HG03135 (cell line): ENCODE measurements around the gene BBS9.

Experiments used
- ATAC-seq: cut with Tn5 transposase; IDR thresholded peaks from one replicate; pipeline ENCODE4 v1.9.1; 2021; ENCODE audit warnings: mild to moderate bottlenecking, moderate library complexity; ENCODE audit not compliant: unreplicated experiment

The BBS9 gene

DNA sequence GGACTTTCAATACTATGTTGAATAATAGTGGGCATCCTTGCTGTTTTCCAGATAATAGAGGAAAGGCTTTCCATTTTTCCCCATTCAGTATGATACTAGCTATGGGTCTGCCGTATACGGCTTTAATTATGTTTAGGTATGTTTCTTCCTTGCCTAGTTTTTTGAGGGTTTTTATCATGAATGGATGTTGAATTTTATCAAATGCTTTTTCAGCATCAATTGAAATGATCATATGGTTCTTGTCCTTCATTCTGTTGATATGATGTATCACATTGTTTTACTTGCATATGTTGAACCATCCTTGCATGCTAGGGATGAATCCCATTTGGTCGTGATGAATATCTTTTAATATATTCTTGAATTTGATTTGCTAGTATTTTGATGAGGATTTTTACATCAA, 11.0 kb upstream of the BBS9 start:
- ATAC-seq, result no peak

DNA sequence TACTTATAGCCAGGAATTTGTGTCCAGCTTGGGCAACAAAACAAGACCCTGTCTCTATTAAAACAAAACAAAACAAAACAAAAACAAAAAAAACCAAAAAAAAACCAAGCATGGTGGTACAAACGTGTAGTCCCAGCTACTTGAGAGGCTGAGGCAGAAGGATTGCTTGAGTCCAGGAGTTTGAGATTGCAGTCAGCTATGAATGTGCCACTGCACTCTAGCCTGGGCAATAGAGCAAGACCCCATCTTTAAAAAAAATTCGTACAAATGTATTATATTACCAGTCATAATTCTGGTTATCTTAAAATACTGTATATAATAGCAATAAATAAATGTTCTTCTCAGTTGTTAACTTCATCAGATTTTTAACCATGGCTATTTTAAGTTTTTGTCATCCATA, 2.3 kb upstream of the BBS9 start:
- ATAC-seq, result no peak

- no peak for ATAC-seq
Measured at GRCh38 chr7:33128631-33128989, 754 bp upstream of the BBS9 start.

DNA sequence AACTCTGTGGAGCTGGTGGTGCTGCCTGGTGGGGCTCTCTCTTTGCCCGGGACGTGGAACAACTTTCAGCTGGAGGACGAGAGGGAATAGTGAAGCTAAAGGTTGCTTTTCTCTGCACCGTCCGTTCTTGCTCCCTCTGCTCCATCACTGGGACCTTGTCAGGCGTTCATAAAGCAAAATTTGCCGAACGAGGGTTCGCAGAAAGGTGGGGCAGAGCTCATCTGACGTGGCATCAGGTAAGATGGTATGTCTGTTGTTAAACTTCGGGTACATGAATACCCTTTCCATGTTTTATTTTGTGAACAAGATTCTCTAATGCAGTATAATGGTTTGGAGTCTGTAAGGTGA, 416 bp downstream of the BBS9 start:
- no peak for ATAC-seq

DNA sequence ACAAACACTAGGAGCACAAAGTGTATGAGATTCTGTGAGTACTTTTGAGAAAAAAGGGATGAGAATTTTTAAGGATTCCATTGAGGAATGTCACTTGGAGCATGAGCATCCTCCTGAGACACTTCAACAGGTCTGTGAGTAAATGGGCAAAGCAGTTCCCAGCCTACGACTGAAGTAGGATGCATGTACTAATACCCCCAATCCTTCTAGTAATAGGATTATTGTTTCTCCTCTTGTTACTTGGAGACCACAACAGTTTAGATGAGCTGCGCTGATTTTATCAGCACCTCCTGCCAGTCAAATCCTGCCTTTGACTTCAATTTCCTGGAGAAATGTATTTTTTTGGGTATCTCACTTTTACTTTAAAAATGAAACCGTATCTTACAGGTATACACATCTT, 820 bp downstream of the BBS9 start:
- ATAC-seq, result no peak

DNA sequence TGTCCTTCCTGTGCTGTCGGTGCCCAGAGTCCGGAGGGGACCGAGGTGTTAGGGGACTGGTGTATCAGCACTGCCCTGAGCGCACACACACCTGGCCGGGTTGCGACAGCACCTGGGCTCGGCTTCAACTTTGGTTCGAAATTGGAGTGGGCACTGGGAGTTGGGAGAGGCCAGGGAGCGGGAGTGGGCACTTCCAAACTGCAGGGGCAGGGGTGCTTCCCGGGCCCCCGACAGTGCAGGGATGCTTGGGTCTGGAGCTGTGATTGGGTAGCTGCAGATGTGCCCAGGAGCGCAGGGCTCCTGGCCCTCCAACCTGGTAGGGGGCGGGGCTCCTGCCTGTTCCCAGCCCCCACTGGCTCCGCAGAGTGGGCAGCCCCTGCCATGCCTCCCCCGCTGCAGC, 7.7 kb downstream of the BBS9 start:
- ATAC-seq, result no peak

DNA sequence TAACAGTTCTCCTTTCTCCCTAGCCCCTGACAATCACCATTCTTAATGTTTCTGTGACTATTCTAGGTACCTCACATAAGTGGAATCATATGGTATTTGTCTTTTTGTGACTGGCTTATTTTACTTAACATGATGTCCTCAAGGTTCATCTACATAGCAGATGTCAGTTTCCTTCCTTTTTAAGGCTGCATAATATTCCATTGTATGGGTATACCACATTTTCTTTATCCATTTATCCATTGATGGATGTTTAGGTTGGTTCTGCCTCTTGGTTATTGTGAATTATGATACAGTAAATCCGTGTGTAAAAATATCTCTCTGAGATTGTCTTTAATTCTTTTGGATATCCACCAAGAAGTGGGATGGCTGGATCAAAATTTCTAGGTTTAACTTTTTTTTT, 13.2 kb downstream of the BBS9 start:
- ATAC-seq, result no peak

DNA sequence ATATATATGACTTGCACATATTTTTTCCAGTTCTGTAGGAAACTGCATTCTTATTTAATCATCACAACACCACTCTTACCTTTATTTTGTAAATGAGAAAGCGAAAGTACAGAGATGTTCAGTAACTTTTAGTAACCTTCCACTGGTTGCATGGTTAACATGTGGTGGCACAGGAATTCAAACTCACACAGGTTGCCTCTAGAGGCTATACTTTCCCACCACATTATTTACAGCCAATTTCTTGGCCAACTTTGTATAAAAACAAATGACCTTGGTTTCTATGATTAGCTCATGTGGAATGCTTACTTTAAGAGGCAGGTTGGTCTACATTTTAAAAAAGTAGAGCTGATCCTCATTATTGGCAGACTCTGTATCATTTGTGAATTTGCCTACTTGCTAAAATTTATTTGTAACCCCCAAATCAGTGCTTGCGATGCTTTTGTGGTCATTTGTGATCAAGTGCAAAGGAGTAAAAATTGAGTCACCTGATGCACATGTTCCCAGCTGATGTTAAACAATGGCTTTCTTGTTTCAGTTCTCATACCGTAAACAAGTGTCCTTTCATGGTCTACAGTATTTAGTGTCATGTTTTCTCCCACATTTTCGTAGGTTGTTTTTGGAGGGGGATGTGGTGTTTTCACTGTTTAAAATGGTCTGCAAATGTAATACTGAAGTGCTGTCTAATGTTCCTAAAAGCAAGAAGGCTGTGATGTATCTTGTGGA, 14.8 kb downstream of the BBS9 start:
- no peak for ATAC-seq

GRCh38 chr7:33145156-33145555, 15.8 kb downstream of the BBS9 start:
- no peak for ATAC-seq

- ATAC-seq, result no peak
Measured at GRCh38 chr7:33152087-33152486, 22.7 kb downstream of the BBS9 start.

GRCh38 chr7:33155811-33156210, 26.4 kb downstream of the BBS9 start:
- ATAC-seq, result no peak

DNA sequence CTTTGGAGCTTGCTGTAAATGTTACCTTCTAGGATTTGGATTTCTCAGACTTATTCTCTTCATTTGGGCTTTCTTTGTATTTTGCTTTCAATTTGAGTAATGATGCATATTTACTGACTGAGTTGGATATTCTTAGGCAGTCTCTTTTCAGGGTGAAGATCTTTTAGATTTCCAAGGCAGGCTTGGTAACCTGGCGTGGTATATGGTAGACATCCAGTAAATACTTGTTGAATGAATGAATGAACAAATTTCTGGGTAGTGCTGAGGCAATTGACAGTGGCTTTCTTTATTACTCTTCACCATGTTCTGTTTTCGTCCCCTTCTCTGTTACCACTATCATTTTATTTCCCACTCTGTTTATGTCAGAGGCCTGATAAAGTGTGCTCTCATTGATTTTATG, 27.1 kb downstream of the BBS9 start:
- ATAC-seq, result no peak

DNA sequence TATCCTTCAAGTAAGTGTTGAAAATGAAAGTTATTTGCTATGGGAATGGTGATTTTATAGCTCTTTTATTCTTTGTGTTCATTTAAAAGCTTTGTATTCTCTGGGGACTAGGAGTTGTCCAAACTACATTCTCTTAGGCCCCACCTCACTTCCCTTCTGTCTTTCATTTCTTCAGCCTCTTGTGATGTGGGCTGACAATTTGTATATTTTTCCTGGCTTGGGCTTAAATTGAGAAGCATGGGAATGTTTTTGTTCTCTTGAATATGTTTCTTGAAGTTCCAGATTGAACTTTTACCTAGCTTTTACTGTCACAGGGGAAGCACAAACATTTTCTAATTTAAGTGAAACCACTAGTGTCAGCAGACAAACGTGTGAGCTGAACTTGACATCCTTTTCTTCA, 27.9 kb downstream of the BBS9 start:
- no peak for ATAC-seq

DNA sequence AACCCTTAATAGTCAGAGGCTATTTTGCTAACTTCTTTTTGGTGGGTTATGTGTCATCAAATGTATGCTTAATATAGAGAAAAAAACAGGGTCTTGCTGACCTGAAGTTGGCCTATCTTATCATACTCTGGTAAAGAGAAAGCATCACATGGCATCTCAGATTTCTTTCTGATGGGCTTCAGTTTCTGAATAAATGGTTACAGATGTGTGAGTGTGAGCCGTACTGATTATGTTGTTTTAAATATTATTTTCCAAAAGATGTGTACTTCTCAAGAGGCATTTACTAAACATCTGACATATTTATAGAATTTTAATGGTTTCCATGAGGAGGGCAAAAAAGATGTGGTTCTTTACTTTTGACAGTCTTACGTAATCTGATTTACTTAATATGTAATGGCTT, 28.4 kb downstream of the BBS9 start:
- ATAC-seq, result no peak

DNA sequence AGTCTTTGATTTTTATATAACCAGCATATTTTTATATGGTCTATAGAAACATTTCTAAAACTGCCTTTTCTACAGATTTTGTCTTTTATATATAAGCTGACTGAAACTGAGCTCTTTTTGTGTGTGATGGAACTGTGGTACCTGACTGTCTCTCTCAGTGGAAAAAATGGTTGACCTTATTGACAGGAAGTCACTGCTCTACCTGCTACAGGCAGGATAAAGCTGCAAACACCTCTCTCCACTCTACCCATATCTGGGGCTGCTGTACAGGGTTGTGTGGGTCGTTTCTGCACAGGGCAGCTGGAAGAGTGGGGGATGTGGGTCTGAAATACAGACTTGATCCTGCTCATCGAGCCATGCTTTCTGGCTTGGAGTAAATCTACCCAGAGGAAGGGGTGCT, 48.5 kb downstream of the BBS9 start:
- ATAC-seq, result no peak

DNA sequence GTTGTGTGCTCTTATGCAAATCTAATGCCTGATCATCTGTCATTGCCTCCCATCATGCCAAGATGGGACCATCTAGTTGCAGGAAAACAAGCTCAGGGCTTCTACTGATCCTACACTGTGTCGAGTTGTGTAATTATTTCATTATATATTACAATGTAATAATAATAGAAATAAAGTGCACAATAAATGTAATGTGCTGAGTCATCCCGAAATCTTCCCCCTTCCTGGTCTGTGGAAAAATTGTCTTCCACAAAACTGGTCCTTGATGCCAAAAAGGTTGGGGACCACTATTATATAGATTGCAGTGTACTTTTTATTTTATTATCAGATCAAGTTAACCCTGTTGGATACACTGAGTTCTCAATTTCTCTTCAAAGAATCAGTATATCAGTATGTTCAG, 50.2 kb downstream of the BBS9 start:
- no peak for ATAC-seq

GRCh38 chr7:33183504-33183903, 54.1 kb downstream of the BBS9 start:
- ATAC-seq, result no peak

DNA sequence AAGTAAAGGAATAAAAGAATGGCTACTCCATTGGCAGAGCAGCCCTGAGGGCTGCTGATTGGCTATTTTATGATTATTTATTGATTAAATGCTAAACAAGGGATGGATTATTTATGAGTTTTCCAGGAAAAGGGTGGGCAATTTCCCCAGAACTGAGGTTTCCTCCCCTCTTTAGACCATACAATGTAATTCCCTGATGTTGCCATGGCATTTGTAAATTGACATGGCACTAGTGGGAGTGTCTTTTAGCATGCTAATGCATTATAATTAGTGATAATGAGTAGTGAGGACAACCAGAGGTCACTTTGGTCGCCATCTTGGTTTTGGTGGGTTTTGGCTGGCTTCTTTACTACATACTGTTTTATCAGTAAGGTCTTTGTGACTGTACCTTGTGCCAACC, 55.5 kb downstream of the BBS9 start:
- ATAC-seq, result no peak

- ATAC-seq, result no peak
Measured at GRCh38 chr7:33185786-33186185, 56.4 kb downstream of the BBS9 start.

DNA sequence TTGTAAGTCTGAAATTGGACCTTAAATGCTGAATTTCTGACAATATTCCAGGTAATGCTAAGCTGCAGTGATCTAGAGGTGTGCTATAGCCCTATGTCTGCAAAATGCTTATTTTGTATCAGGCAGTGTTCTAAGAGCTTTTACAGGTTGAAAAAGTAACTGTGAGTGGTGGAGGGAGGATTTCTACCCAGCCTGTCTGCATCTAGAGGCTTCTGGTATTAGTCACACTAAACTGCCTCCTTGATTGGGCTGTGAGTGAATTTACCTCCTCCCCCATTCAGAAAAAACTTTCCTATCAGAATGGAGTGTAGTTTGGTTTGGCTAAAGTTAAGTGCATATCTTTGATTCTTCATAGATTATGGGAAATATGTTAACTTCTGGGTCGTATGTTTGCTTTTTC, 56.8 kb downstream of the BBS9 start:
- no peak for ATAC-seq

GRCh38 chr7:33190688-33191304, 61.4 kb downstream of the BBS9 start:
- ATAC-seq, result peak; percentile 15

DNA sequence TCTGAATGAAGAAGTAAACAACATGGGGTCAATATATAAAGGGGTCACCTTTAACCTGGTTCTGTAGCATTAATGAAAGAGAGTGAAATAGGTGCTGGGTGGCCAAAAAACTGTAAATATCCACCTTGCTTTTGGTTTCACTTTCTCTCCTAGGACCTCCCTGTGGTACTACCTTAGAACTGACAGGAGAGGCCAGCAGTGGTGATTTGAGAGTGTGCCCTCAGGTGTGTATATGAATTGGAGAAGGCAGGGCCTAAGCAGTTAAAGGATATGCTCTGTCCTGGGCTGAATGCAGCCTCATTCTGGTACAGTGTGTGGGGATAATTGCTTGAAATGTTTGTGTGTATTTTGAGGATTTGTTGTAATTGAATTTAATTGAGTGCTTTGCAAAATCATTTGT, 62.0 kb downstream of the BBS9 start:
- ATAC-seq, result peak; percentile 76

DNA sequence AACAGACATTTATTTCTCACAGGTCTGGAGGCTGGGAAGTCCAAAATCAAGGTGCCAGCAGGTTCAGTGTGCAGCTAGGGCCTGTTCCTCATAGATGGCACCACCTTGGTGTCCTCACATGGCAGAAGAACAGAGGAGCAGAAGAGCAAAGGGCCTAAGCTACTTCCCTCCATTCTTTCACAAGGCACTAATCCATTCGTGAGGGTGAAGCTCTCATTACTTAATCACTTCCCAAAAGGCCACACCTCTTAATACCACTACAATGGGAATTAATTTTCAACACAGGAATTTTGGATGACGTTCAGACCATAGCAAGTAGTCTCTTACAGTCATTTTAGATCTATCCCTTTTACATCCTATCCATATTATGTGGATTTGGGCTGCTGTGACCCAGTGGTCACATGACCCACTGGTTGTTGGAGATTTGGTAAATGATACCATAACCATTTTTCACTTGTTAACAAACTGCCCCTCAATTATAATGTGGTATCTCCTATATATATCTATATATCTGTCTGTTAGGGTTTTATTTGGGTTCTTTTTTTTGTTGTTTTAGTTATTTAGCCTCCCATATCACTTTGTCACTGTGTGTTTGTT, 63.4 kb downstream of the BBS9 start:
- ATAC-seq, result no peak
